Activated CD4-positive, alpha-beta T cell treated with anti-CD3 and anti-CD28 coated beads, Interleukin-2, amount 50 U/mL, for 48 hours (primary cell): ENCODE results near the gene HK2.
"Not testable (repeated sequence)": the region's sequence is repeated elsewhere in the genome, so short reads cannot be mapped to it uniquely, and the experiment has no call there.

Experiments
- DNase-seq, 2 experiments: peaks; one replicate each; pipeline ENCODE4 v3.0.0-alpha.2; 2020

Gene HK2

DNA sequence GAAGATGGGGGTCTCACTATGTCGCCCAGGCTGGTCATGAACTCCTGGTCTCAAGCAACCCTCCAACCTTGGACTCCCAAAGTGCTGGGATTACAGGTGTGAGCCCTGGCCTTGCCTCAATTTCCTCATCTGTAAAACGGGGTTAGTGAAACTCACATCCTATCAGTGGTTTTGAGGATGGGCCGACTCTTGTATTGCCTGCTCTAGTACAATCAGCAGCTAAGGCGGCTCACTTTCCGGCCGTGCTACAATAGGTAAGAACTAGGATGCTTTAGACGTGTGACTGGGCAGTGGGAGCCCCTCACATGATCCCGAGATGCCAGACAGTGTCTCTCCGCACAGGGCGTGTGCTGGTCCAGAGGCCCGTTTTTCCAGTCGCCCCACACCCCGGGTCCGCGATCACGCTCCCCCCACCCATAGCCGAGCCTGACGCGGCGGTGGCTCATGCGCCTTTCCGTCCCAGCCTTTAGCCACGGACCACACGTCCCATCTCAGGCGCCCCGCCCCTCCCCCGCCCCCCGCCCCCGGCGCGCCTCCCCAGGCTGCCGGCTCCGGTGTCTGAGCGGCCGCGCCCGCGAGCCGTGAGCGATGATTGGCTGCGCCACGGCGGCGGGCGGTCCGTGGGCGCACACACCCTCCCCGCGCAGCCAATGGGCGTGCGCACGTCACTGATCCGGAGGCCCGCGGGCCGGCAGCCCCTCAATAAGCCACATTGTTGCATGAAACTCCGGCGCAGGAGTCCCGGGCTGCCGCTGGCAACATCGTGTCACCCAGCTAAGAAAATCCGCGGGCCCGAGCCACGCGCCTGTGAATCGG lies at the start of gene HK2:
HK2 (plus strand) TSS at position 710 of the 816 bp plus-strand sequence. CDS start 454 bp downstream, outside the sequence.
- peak; percentile 82 to 86 for DNase-seq

DNA sequence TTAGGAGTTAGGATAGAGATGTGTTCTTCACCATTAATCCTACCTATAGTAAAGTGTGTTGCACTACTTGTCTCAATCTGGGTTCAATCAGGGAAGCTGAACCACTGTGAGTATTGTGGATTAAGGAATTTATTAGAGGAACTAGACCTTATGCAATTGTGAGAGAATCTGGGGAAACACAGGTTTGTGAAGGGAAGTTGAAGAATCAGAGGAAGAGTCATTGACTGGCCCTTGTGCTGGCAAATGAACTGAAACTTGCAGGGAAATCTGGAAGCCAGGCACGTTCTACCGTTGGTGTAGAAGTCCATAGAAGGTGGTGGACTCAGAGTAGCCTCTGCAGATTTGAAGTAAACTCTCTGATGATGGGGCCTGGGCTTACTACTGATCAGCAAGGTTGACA lies 44.7 kb upstream of the HK2 start:
- no peak for DNase-seq

DNA sequence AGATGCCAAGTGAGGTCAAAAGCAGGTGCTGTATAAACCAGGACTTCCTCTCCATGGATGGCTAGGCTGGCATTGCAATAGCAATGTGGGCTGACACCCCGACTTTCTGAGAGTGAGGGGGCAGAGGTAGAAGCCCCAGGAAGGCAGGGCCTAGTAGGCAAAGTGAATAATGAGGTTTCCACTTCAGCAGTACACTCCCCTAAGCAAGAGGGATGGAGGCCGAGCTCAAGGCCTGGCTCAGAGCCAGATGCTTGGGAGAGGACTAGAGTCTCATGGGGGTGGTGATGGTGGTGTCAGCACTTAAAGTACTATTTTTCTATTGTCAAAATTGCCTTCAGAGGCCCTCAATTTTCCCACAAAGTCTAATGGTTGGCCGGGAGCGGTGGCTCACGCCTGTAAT lies 41.6 kb upstream of the HK2 start:
- no peak for DNase-seq

DNA sequence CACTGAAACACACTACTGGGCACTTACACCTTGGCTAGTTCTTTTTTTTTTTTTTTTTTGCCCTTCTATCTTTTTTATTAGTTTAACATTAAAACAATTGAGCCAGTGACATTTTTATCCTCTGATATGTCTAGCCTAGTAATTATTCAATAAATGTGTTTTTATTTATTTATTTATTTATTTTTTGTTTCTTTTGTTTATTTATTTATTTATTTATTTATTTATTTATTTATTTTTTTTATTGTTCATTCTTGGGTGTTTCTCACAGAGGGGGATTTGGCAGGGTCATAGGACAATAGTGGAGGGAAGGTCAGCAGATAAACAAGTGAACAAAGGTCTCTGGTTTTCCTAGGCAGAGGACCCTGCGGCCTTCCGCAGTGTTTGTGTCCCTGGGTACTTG lies 39.0 kb upstream of the HK2 start:
- not testable (repeated sequence) for DNase-seq

DNA sequence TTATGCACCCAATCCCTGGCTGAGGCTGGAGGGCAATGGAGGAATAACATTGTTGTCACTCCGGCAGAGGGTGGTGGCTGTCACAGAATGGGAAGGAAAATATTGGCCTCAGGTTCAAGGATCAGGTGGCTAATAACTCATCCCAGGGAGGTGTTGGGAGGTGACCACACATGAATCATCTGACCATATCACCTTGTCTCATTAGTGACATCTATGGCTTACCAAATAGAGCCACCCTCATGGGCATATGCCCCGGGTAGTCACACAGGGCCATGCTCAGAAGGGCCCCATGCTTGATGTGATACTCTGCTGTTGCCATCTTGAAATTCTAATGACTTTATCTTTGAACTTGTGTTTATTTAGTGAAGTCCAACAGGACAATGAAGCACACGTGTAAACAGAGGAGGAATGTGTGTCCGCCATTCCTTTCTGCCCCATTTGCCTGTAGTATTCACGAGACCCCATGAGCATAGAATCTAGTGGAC lies 27.5 kb upstream of the HK2 start:
- no peak for DNase-seq

DNA sequence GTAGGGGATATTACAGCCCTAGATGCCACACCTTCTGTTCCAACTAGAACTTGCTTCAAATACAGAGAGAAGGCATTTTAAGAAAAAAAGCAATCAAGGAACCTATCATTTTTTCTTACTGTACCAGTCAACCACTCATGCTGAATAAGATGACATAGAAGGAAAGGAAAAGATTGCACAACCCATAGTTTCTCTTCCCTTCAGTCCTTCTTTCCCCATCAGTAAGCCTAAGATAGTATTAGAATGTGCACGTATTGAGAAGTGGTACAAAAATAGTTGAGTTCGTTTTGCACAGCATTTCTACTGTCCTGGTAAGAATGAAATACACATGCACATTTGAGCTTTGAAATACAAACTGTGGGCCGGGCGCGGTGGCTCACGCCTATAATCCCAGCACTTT lies 27.0 kb upstream of the HK2 start:
- no peak for DNase-seq

DNA sequence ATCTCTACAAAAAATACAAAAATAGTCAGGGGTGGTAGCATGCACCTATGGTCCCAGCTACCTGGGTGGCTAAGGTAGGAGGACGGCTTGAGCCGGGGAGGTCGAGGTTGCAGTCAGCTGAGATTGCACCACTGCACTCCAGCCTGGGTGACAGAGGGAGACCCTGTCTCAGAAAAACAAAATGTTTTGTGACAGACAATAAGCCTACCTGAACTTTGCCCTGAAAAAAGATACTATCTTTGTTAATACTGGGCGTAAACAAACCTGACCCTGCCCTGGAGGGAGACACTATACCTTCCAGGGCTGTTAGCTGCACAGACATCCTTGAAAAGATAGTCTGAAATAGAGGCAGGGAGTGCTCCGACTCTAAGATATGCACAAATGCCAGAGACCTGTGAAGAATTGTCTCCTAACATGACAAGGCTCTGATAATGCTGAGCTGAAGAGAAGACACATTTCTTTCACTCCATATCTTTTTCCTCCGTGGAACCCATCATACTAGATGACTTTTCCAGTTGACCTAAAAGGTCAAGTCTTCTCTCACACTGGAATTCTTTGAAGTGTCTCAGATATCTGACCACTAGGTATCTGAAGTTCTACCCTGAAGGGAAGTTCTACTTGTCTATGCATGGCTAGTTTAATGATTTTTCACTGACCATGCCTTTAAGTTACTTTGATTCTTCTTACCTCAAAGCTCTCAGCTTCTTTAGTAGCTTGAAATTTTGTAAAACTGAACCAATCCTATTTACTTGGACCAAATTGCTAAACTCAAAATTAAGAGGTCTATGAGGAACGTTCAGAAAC lies 20.9 kb upstream of the HK2 start:
- DNase-seq: no peak

DNA sequence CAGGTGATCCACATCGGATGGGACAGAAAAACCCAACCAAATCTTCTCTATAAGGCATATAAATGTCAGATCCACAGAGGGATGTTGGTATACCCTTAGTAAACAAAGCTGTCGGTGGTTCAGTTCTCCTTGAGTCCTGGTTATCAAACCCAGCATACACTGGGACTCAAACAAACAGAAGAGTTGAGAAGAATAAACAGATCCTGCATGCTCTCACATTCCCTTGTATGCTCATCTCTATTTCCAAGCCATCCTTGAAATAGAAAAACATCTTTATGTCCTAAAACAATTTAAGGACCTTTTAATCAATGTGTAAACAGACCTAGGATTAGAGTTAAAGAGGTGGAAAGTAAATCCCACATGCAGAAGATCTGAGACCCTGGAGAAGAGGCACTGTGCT lies 19.8 kb upstream of the HK2 start:
- no peak for DNase-seq

DNA sequence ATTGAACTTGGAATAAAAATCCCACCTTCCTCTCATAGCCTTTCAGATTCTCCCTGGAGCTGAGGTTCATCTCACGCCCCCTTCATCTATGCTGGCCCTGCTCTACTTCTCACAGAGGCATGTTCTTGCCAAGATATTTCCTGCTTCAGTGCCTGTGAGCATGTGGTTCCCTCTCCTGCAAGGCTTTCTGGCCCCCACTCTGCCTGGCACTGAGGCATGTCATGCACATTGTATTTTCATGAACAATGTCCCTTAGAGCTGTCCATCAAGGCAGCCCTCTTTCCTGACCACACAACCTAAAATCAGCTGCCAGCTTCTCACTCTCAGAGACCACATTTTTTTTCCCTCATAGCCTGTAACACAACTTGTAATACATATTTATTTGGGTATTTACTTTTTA lies 18.0 kb upstream of the HK2 start:
- DNase-seq: no peak

DNA sequence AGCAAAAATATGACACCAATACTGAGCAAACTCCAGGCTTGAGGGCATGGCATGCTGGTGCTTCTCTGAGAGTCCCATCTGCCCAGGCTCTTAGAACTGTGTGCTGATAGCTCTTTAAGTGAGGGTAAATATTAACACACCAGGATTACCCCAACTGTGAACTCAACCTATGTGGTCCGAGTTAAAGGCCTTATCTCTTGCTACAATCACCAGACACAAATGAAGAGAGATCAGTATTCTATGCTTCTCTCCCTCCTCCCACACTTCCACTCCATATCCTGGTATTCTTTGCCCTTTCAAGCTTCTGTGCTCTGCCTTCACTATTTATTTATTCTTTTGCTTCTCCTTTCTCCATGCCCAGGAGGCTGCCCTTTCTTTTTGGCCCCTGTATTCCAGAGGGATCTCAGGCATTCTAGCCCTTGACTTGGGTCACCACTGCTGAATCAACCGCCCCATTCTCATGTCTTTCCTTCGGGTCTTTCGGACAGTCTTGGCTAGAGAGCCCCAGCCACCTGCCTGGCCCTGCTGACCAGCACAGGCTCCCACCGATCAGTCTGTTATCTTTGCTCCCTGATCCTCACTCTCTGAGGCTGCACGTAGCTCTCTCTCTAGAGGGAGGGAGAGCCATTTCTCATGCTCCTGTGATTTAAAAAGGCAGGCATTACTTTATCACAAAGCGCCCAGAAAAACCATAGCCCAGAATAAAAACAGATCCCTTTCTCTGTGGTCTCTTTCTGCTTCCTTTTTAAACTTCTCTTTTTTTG lies 17.2 kb upstream of the HK2 start:
- DNase-seq: no peak

DNA sequence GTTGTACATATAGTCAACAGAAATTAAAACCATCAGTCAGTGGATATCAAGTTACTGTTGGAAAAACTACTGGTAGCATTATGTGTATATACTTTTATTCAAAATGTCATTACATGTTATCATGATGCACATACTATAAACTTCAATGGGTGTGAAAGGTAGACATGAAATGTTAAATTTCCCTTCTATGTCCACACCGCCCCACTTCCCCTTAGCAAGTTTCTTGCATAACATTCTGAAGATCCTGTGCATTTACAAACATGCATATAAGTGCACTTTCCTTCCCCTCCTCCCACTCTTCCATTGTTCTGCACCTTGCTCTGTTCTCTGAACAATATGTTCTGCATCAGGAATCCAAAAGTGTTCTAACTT lies 16.6 kb upstream of the HK2 start:
- no peak for DNase-seq

DNA sequence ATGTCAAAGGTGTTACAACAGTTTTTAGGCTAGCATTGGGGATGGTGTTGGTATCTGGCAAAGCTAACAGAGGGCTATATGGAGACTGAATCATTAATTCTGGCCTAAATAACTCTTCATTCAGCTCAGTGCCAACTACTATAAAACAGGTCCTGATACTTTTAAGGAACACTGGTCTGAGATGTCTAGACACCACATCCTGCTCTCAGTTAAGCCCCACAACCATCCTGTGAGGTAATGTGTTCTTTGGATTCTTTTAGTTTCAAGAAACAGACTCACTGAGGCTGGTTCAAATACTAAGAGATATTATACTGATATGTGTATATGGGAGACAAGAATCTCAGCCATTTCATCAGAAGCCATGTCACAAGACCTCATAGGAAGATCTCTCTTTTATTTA lies 14.2 kb upstream of the HK2 start:
- no peak for DNase-seq

DNA sequence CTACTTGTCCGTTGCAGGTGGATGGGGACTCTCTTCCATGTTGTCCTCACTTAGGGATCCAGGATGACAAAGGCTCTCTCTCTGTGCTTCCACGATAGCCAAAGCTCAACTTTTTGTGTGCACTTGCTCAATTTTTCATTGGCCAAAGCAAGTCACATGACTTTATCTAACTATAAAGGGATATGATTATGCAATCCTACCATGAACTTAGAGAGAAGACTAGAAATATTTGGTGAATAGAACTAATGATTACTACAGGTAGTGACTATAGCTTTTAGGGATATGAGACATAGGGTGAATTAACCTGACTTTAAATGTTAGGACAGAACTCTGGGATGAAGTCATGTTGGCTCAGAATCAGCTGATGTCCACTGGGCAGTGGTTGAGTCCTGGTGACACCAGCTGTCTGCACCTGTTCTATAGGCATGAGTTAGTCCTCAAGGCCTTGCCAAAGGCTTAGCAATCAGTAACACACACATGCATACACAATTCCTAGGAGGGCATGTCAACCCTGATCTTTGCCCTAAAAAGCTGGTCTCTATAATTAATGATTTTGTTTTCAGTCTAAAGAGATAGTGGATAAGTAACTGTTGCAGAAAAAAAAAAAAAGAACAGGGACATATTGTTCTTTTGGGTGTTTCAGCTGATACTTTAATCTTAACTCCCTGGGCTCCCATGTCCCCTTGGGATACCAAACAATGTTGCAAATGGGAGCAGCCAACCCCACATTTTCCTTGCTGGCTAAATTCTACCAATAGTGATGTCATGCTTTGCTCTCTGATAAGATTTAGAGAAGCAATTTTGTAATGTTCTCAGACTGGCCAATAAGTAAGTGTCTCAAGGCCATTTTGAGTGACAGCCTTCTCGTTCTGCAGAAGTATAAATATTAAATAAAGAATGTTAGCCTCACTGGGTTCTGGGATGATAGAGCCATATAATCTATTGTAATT lies 12.5 kb upstream of the HK2 start:
- no peak for DNase-seq

DNA sequence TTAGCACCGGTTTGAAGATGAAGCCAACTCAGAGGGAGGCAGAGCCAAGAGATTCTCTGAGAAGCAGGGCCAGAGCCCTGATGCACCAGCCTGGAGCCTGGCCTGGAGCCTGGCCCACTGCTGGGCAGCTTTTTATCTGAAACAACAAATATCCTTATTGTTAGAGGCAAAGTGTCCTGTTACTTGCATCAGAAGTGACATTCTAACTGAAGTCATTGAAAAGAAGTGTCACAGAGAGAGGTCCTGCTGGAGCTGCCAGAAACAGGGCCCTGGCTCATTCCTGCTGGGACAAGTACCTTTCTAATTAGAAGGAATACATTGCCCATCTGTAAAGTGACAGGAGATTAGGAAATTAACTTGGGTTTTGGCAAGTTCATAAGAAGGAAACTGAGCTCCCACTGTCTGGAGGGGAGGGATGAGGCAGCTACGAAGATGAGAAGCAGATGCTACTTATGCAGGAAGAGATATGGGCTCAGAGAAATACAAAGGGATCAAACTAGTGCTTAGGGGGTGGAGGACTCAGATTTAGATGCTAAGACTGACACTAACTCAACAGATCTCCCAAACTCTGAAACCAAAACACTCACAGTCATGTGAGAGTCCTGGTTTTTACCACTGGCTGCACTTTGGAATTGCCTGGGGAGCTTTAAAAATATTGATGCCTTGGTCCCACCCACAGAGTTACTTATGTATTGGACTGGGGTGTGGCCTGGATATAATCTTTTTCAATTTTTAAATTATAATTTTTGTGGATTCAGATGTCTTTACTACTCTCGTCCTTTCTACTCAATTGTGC lies 11.0 kb upstream of the HK2 start:
- no peak for DNase-seq

DNA sequence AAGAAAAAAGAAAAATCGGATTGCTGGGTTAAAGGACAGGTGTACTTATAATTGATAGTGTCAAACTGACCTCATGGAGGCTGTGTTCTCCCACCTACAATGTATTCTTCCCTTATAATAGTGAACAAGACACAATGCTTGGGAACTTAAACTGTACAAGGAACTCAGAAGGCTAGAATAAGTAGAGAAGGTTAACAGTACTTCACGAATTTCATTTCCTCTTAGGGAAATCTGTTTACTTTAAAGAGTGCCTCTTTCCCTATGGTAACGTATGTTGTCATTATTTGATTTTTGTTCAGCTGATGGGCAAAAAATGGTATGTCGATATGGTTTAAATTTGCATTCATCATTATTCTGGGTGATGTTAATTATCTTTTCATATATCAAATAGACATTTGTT lies 9.2 kb upstream of the HK2 start:
- DNase-seq: no peak

DNA sequence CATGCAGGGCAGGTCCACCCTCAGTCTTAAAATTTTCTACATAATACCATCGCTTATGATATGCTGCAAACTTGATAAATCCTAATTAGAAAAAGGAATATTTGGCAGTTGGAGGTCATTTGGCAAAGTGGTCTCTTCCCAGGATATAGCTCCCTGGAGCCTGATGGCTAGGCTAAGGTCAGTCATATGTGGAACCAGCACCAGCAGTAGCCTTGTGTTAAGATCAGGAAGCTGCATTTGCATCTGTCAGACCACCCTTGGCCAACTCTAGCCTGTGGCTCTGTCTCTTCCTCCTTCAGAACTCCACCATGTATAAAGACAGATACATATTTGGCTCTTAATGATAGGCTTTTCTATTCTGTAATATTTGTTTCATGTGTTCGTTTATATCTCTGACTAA lies 5.4 kb upstream of the HK2 start:
- DNase-seq: no peak

DNA sequence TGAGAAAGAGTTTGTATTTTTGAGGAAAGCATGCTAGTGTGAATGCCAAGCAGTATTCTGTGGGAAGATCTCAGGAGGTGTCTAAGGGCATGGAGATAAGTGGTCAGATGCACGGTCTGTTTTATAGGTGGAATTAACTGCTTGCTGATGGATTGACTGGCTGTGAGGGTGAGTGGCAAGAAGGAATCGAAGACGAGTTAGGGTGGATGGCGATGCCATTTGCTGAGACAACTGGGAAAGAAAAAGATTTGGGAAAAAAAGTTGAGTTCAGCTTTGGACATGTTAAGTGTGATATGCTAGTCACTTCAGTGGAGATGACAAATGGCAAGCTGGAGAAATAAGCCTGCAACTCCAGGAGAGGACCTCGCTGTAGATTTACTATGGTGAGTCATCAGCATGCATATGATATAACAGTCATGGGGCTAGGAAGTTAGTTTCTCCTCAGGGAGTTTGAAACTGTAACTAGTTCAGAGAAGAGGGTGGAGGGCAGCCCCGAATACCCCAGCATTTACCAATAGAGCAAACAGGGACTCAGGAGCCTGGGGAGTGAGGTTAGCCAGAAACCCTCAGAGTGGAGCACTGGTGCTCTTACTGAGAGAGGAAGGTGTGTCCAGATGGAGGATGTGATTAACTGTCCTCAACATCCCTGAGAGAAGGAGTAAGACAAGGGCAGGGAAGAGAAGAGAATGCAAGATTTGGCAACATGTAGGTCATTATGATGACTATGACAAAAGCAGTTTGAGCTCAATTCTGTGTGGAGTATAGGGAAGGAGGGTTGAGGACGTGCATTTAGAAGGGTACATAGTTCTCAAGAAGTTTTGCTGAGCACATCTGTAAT lies 2.0 kb upstream of the HK2 start:
- no peak for DNase-seq

DNA sequence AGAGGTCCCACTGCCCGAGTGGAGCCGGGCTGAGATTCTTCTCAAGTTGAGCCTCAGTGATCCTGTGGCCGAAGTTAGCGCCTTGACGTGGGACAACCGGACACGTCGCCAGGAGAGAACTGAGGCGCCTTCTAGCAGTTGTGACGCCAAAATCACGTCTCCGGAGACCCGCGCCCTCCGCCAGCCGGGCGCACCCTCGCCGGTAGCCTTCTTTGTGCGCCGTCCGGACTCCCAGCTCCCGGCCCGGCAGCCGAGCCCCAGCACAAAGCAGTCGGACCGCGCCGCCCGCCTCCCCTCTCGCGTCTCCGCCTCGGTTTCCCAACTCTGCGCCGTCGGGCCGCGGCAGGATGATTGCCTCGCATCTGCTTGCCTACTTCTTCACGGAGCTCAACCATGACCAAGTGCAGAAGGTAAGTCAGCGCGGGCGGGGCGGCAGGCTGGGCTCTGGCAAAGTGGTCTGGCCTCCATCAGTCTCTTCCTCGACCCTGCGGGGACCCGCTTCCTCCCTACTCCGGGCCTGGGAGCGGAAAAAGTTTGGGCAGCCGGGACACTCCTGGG lies 386 bp downstream of the HK2 start:
- peak; percentile 41 to 47 for DNase-seq

DNA sequence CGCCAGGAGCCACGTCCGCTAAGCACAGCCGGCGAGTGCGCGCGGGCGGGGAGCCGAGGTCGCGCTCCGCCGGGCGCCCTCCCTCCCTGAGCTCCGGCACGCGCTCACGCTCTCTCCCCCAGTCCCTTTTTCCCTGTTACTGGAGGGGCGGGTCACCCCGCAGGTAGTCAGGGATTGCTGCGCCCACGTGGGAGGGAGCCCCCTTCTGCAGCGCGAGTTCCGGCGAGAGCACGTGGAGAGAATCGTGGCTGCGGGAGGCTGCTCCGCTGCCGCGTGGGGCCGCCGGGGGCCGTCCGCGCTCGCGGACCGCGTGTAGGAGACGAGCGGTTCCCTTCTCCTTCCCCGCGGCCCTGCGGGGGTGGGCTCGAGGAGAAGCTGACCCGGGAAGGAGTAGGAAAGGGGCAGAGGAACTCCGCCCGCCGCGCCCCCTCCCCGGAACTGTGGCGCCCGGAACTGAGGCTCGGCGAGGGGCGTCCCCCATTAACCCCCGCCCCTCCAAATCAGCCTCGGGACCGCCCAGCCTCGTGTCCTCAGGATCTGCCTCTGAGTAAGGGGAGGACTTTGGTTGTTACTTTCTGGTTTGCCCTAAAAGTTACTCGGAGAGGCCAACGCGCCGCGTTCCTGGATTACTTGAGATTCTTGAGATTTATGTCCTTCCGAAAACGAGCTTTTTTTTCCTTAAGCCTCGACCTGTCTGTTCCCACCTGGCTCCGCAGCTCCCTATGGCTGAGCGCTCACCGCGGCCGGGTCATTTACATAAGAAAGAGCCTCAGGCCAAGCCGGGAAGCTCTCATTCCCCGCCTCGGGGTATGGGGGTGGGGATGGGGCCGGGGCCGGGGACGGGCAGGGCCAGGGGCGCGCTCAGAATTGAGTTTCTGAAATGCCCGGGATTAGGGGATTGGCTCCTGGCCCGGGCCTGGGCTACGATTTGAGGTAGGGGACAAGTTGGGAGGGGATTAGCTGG lies 1.1 kb downstream of the HK2 start:
- DNase-seq: peak; percentile 80 to 84
